ENCODE measurements around the gene EPB41L2.
"Not testable (repeated sequence)": the region's sequence is repeated elsewhere in the genome, so short reads cannot be mapped to it uniquely, and the experiment has no call there.

EPB41L2 gene

GRCh38 chr6:131001945-131002660 is 60.9 kb downstream of the EPB41L2 start:
- no peak for DNase-seq

DNA sequence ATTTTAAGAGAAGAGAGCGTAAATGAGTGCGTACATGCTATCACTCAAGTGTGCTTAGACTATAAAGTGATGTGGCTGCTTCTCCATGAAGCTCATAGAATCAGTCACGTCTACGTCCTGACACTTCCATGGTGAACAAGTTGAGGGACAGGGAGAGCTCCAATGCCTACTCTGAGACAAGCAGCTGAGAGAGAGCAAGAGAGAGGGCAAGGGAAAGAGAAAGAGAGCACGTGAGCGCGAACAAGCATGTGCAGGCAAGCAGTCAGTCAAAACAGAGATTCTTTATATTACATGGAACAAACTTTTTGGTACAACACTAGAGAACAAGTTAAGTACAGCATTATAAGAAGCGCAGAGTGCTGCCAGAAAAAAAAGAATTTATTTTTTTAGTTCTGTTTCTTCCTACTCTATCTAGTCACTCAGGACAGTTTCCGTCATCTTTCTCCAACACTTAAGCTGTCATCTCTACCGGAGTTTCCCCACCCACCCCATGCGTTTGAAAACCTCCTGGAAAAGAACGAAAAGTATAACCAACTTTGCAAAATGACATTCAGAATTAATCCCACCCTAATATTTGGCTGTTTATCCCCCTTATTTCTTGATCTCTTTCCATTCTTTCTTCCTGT is 61.8 kb downstream of the EPB41L2 start:
- DNase-seq = no peak

DNA sequence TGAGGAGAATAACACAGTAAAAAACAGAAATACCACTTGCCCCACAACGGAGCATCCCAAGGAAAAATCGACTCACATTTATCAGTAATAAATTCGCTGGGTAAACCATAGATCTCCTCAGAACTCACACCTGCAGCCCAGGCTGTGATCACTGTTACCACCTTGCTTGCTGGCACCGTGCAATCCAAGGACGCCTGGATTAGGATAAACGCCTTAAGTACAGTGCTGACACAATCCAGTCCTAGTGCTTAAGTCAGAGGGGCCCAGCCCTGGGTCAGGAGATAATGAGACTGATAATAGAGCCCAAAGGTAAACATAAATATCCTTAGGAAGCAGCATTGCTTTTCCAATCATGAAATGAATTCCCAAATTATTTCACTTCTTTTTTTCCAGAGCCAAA is 62.5 kb downstream of the EPB41L2 start:
- DNase-seq = no peak

DNA sequence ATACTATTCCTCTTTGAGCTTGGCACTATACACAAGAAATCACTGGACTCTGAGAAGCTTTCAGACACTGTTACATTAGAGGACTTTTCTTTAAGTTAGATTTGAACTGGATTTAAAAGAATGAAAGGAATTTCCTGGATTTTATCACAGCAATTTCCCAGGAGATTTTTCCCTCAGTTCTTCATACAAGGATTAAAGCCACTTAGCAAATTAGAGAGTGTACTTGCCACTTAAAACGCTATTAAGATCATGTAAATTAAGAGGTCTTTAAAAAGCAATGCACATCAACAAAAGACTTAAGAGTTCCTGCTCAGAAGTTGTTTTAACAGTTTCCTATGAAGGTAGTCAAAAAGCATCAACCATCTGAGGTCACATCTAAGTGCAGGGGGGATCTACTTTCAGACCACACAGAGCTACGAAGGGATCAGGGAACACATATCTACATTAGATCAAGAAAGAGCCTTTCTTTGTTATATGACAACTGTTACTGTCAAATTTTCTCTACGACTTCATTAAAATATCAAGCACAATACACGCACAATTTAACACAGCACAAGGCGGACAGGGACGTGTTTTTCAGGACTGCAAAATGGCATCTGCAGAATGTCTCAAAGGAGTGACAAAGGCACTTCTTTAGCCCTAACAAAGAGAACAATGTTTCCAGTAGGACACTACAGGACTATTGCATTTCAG is 65.8 kb downstream of the EPB41L2 start:
- no peak for DNase-seq

GRCh38 chr6:130996635-130997034 is 66.4 kb downstream of the EPB41L2 start:
- DNase-seq = no peak

GRCh38 chr6:130995783-130996447 is 67.1 kb downstream of the EPB41L2 start:
- DNase-seq = no peak

GRCh38 chr6:130994319-130995097 is 68.5 kb downstream of the EPB41L2 start:
- DNase-seq = no peak

DNA sequence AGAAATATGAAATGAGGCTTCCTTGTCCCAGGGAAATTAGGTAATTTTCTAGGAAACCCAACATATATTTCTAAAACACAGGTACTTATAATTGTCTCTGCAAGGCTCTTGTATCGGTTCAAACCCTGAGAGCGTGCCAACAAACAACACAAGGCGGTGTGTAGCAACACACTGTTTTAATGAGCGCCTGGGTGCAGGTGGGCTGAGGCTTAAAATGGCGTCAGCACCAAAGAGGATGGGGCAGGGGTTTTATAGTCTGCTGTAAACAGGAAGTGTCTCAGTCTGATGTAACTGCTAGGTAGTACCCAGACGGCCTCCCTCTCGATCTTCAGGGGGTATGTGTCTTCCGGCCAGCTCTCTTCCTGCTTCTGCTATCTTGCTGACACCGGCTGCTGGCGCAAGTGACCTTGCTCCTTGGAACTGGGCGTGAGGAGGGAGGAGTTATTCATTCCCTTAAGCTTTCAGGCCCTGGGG is 69.7 kb downstream of the EPB41L2 start:
- no peak for DNase-seq

DNA sequence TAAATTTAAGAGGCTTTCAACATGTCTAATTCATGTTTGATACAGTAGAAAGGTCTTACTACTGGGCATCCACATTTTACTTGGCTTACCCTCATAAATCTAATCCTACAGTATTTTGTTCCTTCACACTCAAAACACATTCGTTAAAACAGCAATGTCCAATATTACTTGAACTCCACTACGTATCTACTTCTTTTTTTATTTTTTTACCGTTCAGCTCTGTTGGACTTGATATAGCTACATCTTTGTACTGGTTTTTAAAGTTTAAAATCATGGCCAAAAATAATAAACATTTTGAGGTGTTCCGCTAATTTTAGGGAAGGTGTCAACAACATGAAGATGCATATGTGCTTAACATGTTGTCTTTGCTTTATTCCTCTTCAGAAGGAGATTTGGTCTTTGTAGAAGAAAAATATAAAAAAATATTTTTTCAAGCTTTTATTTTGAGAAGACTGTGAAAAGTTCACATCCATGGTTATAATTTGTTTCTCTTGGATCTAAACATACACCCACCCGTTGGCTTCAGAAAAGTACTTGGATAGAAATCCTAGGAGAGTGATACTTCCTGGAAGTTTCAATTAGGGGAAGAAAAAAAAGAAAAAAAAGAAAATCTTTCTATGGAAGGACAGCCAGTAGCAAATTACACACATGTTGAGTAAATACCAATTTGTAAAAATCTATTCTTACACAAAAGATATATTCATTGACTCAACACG is 71.5 kb downstream of the EPB41L2 start:
- DNase-seq = no peak

- not testable (repeated sequence) for DNase-seq
These were observed 75.5 kb downstream of the EPB41L2 start for GRCh38 chr6:130987539-130987938.

- DNase-seq = no peak
These were observed 77.9 kb downstream of the EPB41L2 start for GRCh38 chr6:130985115-130985514.

- DNase-seq = no peak
These were observed 80.0 kb downstream of the EPB41L2 start for GRCh38 chr6:130982941-130983456.

GRCh38 chr6:130982135-130982534 is 80.9 kb downstream of the EPB41L2 start:
- no peak for DNase-seq

DNA sequence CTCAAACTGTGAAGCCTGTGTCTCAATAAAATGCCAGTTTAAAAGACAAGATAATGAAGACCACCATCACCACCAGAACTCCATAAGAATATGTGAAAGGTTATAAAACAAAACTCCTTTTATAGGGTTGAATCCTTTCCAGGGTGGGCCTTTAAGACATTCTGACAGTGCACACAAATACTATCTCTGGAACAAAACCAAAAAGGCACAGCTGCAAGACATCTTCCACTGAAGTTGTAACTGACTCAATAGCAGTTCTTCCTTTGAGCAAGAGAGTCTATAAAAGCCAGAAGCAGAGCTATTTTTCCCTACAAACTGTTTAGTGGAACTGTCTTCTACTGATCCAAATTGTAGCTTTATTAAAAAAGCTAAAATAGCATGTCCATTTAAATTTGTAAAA is 81.6 kb downstream of the EPB41L2 start:
- no peak for DNase-seq

DNA sequence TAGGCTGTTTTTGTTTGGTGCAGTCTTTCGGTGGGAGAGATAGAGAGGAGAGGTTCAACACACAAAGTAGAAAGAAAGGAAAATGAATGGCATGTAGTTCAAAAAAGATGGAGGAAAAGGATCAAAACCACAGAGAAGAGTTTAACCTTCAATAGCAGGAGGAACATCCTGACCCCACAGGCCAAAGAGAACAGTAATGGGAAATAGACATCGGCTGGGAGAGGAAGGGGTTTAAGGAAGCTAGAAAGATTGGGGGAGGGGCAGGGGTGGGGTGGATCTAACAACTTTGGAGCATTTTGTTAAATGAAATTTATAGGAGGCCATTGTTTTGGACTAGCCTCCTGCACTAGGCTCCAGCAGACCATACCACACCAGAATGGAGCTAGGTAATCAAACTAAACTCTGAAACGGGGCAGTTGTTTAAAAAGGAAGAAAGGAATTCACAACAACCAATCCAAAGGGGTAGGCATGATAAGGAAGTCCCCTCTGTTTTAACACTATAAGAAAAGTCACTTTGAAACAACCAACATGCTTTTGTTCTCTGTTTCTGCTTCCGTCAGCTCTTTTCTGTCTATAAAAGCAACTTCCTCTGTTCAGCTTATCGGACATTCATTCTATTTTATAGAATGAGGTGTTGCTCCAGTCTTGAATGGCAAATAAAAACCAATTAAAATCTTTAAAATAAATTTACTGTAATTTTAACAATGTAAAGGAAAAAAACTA is 82.6 kb downstream of the EPB41L2 start:
- DNase-seq = no peak

DNA sequence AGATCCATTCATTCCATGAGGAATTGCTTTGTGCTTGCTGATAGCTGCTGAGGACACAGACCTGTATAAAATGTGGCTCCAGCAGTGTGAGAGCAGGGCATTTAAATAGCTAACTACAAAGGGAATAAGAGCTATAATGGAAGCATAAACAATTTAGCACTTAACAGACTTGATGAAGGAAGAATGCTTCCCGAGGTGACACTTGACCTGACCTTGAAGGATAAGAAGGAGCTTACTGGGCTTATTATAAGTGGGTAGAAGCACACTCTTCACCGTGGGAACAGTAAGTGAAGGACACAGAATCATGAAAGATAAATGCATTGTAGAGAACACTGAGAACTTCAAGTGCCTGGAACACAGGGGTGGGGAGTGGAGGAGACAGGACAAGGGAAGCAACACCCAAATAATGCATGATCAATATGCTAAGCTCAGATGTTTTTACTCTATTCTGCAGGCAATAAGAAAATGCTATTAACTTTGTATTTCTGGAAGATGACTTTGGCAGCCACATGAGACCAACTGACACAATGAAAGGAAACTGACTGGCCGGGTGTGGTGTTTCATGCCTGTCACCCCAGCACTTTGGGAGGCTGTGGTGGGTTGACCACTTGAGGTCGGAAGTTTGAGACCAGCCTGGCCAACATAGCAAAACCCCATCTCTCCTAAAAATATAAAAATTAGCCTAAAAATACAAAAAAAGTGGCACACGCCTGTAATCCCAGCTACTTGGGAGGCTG is 84.2 kb downstream of the EPB41L2 start:
- no peak for DNase-seq

GRCh38 chr6:130978180-130978579 is 84.9 kb downstream of the EPB41L2 start:
- no peak for DNase-seq

GRCh38 chr6:130975325-130975724 is 87.7 kb downstream of the EPB41L2 start:
- no peak for DNase-seq

GRCh38 chr6:130973521-130974277 is 89.3 kb downstream of the EPB41L2 start:
- DNase-seq = no peak
